ENCODE measurements around the gene PDILT. TPM values are rescaled to one million over a fixed set of nuclear protein-coding genes. Genes with fewer than 3 reads are reported as not detected.

PDILT gene
- total and polyA plus RNA-seq, 9 of the 15 experiments (the other 6 are each of a cell fraction or from before 2014, with no cell fraction given), result not detected

GRCh38 chr16:20331635-20332034 is 72.9 kb downstream of the PDILT start:
- intact Hi-C loops (cut with micrococcal nuclease), result no loop called here
- CTCF ChIA-PET (ENCODE audit: low intra/inter-chr PET ratio), result no interaction called here
- ATAC-seq, result no peak
- no peak for FAIRE-seq
- no peak overlapping the region for H2AFZ ChIP-seq (ENCODE audit: low read depth, low read length)
- no peaks in the 10 kb centered on the region for H3K79me2 ChIP-seq (ENCODE audit: control insufficient read depth, insufficient read depth, low read length)
- 0% methylated on average over 5 of the region's 5 CpGs for WGBS (ENCODE audit: insufficient coverage, low coverage, missing lambda C conversion rate)
- H3K4me2 ChIP-seq (ENCODE audit: insufficient read depth, low read length), result no peak overlapping the region
- H3K36me3 ChIP-seq (ENCODE audit: control insufficient read depth, insufficient read depth, low read length), result no peaks in the 10 kb centered on the region
- DNase-seq (ENCODE audit: extremely low read depth in 1 of 4, low spot score in 3 of 4), result no peak
- TF ChIP-seq FOXM1 (IDR thresholded peaks at IDR 0.05; ENCODE audit: low read depth), result no peak
- TF ChIP-seq FOXM1 (CRISPR knock-in tag; IDR thresholded peaks at IDR 0.05; ENCODE audit: low read depth), result no peak
- TF ChIP-seq MXD1 (CRISPR knock-in tag; IDR thresholded peaks at IDR 0.05; ENCODE audit: borderline replicate concordance, poor library complexity, severe bottlenecking), result no peak
- TF ChIP-seq TARDBP (IDR thresholded peaks at IDR 0.05), result no peak
- TF ChIP-seq L3MBTL2 (IDR thresholded peaks at IDR 0.05), result no peak
- TF ChIP-seq, protein P1, sequence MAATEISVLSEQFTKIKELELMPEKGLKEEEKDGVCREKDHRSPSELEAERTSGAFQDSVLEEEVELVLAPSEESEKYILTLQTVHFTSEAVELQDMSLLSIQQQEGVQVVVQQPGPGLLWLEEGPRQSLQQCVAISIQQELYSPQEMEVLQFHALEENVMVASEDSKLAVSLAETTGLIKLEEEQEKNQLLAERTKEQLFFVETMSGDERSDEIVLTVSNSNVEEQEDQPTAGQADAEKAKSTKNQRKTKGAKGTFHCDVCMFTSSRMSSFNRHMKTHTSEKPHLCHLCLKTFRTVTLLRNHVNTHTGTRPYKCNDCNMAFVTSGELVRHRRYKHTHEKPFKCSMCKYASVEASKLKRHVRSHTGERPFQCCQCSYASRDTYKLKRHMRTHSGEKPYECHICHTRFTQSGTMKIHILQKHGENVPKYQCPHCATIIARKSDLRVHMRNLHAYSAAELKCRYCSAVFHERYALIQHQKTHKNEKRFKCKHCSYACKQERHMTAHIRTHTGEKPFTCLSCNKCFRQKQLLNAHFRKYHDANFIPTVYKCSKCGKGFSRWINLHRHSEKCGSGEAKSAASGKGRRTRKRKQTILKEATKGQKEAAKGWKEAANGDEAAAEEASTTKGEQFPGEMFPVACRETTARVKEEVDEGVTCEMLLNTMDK (IDR thresholded peaks at IDR 0.05; ENCODE audit: borderline replicate concordance, insufficient read depth, low read depth, low read length, poor library complexity, severe bottlenecking), result no peak
- no peak for TF ChIP-seq ZNF586 (CRISPR knock-in tag; conservative IDR thresholded peaks at IDR 0.05)
- TF ChIP-seq GATA2 (CRISPR knock-in tag; IDR thresholded peaks at IDR 0.05), result no peak
- TF ChIP-seq KDM4B (IDR thresholded peaks at IDR 0.05; ENCODE audit: borderline replicate concordance in 2 of 2, low read depth in 1 of 2), result no peak
- TF ChIP-seq, protein P2, sequence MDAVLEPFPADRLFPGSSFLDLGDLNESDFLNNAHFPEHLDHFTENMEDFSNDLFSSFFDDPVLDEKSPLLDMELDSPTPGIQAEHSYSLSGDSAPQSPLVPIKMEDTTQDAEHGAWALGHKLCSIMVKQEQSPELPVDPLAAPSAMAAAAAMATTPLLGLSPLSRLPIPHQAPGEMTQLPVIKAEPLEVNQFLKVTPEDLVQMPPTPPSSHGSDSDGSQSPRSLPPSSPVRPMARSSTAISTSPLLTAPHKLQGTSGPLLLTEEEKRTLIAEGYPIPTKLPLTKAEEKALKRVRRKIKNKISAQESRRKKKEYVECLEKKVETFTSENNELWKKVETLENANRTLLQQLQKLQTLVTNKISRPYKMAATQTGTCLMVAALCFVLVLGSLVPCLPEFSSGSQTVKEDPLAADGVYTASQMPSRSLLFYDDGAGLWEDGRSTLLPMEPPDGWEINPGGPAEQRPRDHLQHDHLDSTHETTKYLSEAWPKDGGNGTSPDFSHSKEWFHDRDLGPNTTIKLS (IDR thresholded peaks at IDR 0.05; ENCODE audit: borderline replicate concordance, low read depth), result no peak
- no peaks in the 10 kb centered on the region for H3K4me1 ChIP-seq (replicated peaks in 1 of 2; ENCODE audit: control insufficient read depth in 2 of 2, insufficient read depth in 2 of 2, low read length in 2 of 2)
- no peak overlapping the region for H3K27ac ChIP-seq (ENCODE audit: extremely low read depth, low read depth, low read length)
- 0 out of 5 replicates have a peak, but pooled peaks cover 0 to 6% of the 10 kb centered on the region in 2 experiments for H3K27me3 ChIP-seq (ENCODE audit: control insufficient read depth in 2 of 2, insufficient read depth in 2 of 2, low read length in 2 of 2)
- H3K9me3 ChIP-seq (replicated peaks; ENCODE audit: control insufficient read depth, insufficient read depth, low read depth, low read length), result no peaks in the 10 kb centered on the region
- in situ Hi-C loops (cut with MboI), result no loop called here
- no peak overlapping the region for H3K9ac ChIP-seq (ENCODE audit: insufficient read depth in 1 of 2, low read depth in 2 of 2, low read length in 2 of 2)
- H4K20me1 ChIP-seq (replicated peaks; ENCODE audit: control insufficient read depth, insufficient read depth, low read length), result no peaks in the 10 kb centered on the region
- H3K9me1 ChIP-seq (ENCODE audit: control insufficient read depth, insufficient read depth, low read length), result no peaks in the 10 kb centered on the region
- BruUV-seq (replicated peaks), result no TSS peak
- POLR2A ChIA-PET, result interaction anchor here (0.5 kb wide), 1 partner anchor 67 kb away, joined by 3 read pairs; no protein-coding TSS in a partner anchor
- no peak overlapping the region for H3K4me3 ChIP-seq
